K562 (cell line): ENCODE measurements around the gene BBC3. TPM values are rescaled to one million over a fixed set of nuclear protein-coding genes. Genes with fewer than 3 reads are reported as not detected.

Source experiments
- ARID4B ChIP-seq: sonication (generic); formaldehyde crosslinking; IDR thresholded peaks from 2 replicates; pipeline ENCODE4 v1.8.0; 2022; ENCODE audit warnings: mild to moderate bottlenecking, missing genetic modification reagents
- HMGN3 ChIP-seq: IDR thresholded peaks from 2 replicates; pipeline ENCODE4 v1.6.1; 2011; ENCODE audit warnings: borderline replicate concordance, low read depth, mild to moderate bottlenecking, mixed read lengths, low read length; ENCODE audit not compliant: insufficient read length; ENCODE audit errors: extremely low read depth
- MLX ChIP-seq, 2 experiments: fragments of 450-650 bp in 1 of 2; sonication (generic) in 1 of 2; formaldehyde crosslinking; conservative IDR thresholded peaks; 2 replicates each; pipeline versions ENCODE4 v1.4.0 to v1.8.1; 2020 to 2022; ENCODE audit warnings: mild to moderate bottlenecking in 1 of 2, missing genetic modification reagents in 1 of 2
- NFATC3 ChIP-seq: fragments of 450-650 bp; IDR thresholded peaks from 2 replicates; pipeline ENCODE4 v1.6.1; 2017; ENCODE audit warnings: mild to moderate bottlenecking
- POLR2B ChIP-seq: fragments of 450-650 bp; IDR thresholded peaks from 2 replicates; pipeline ENCODE4 v1.6.1; 2018; ENCODE audit warnings: low read depth; ENCODE audit not compliant: partially characterized antibody
- RFX7 ChIP-seq: fragments of 250-450 bp; sonication (Bioruptor Pico); IDR thresholded peaks from 2 replicates; pipeline ENCODE4 v1.5.1; 2021; ENCODE audit warnings: mild to moderate bottlenecking
- SNAPC5 ChIP-seq: fragments of 250-450 bp; sonication (Bioruptor Pico); IDR thresholded peaks from 2 replicates; pipeline ENCODE4 v1.8.0; 2021; ENCODE audit warnings: moderate library complexity, mild to moderate bottlenecking, inconsistent platforms
- TCF3 ChIP-seq: sonication (generic); formaldehyde crosslinking; IDR thresholded peaks from 2 replicates; pipeline ENCODE4 v1.4.0; 2020; ENCODE audit warnings: mild to moderate bottlenecking, missing genetic modification reagents
- THAP12 ChIP-seq: fragments of 250-450 bp; sonication (Bioruptor Pico); IDR thresholded peaks from 2 replicates; pipeline ENCODE4 v1.9.0; 2021; ENCODE audit warnings: mild to moderate bottlenecking, inconsistent platforms
- ZFP91 ChIP-seq: sonication (generic); formaldehyde crosslinking; IDR thresholded peaks from 2 replicates; pipeline ENCODE4 v1.8.0; 2022; ENCODE audit warnings: mild to moderate bottlenecking, missing genetic modification reagents
- ZKSCAN1 ChIP-seq: fragments of 150-350 bp; IDR thresholded peaks from 2 replicates; pipeline ENCODE4 v1.6.1; 2016; ENCODE audit warnings: low read depth, low read length
- ZNF12 ChIP-seq: sonication (generic); formaldehyde crosslinking; IDR thresholded peaks from 2 replicates; pipeline ENCODE4 v1.4.0; 2020; ENCODE audit warnings: mild to moderate bottlenecking, missing genetic modification reagents
- ZNF184 ChIP-seq: sonication (generic); formaldehyde crosslinking; IDR thresholded peaks from 2 replicates; pipeline ENCODE4 v1.5.0; 2020; ENCODE audit warnings: missing genetic modification reagents
- ZNF408 ChIP-seq: fragments of 250-450 bp; sonication (Bioruptor Pico); IDR thresholded peaks from 2 replicates; pipeline ENCODE4 v1.4.0; 2020; ENCODE audit warnings: low read depth, mild to moderate bottlenecking, moderate library complexity
- polyA plus RNA-seq, 8 experiments: library from polyadenylated mRNA; depleted of rRNA in 4 of 8; stranded (reverse) in 5 of 8; unstranded in 3 of 8; fragments of >200 nt; fragmentation: Nextera tagmentation in 2 of 8; fragmentation: Illumina TruSeq in 1 of 8; extraction: Ambion mirVana in 2 of 8; extraction: Trizol in 1 of 8; gene quantifications; 2 replicates each; pipeline versions ENCODE4 v1.2.1 to v1.2.3, GENCODE V29; 2011 to 2014; ENCODE audit warnings: inconsistent platforms in 1 of 8, missing spikeins in 1 of 8
- total RNA-seq, 7 experiments: library from RNA; depleted of rRNA in 6 of 7; stranded (reverse); fragments of >200 nt in 6 of 7; fragmentation: Illumina TruSeq in 2 of 7; extraction: Trizol in 2 of 7; gene quantifications; 2 replicates each; pipeline versions ENCODE4 v1.2.1 to v1.2.3, GENCODE V29; 2011 to 2021; ENCODE audit warnings: low replicate concordance in 1 of 7
- TF ChIP-seq, protein P1 (sequence below): IDR thresholded peaks from 2 replicates; pipeline ENCODE4 v1.6.1; 2011; ENCODE audit warnings: borderline replicate concordance, low read depth, mild to moderate bottlenecking, moderate library complexity, low read length; ENCODE audit not compliant: insufficient read depth, poor library complexity, severe bottlenecking

BBC3 gene
- total and polyA plus RNA-seq, 9 of the 15 experiments (the other 6 are each of a cell fraction or from before 2014, with no cell fraction given), result 0.15 to 30.7 (median 4.8) TPM

DNA sequence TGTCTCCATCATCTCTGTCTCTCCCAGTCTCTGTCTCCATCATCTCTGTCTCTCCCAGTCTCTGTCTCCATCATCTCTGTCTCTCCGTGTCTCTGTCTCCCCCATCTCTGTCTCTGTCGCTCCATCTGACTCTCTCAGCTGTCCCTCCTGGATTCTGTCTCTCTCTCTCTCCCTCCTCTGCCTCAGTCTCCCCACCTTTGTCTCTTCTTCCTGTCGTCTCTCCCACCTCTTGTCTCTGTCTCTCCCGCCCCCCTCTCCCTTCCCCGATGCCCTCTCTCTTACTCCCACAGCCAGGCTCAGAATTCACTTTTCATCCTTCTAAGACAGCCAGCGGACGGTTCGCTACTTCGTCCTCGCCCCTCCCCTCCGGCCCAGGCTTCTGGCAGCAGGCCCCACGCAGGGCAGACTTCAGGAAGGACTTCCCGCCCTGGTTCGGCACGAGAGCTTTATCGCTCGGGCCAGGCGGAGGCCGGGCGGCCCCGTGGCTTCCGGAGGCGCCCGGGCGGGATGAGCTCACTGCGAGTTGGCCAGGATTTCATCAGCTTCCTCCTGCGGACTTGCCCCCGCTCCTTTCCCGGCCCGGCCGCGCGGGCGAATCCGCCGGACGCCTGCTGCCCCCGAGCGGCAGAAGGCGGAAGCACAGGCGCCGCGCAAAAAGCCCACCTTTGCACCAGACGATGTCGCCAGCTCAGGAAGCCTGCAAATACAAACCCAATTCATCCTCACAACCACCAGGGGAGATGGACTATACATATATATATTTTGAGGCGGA is 13.0 kb upstream of the BBC3 start (continued):
- TF ChIP-seq TCF3 (CRISPR knock-in tag), result peak; percentile 98
- TF ChIP-seq ZNF184 (CRISPR knock-in tag), result no peak
- TF ChIP-seq, protein P1, sequence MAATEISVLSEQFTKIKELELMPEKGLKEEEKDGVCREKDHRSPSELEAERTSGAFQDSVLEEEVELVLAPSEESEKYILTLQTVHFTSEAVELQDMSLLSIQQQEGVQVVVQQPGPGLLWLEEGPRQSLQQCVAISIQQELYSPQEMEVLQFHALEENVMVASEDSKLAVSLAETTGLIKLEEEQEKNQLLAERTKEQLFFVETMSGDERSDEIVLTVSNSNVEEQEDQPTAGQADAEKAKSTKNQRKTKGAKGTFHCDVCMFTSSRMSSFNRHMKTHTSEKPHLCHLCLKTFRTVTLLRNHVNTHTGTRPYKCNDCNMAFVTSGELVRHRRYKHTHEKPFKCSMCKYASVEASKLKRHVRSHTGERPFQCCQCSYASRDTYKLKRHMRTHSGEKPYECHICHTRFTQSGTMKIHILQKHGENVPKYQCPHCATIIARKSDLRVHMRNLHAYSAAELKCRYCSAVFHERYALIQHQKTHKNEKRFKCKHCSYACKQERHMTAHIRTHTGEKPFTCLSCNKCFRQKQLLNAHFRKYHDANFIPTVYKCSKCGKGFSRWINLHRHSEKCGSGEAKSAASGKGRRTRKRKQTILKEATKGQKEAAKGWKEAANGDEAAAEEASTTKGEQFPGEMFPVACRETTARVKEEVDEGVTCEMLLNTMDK, result peak; percentile 93
- TF ChIP-seq HMGN3, result peak; percentile 100
- no peak for TF ChIP-seq MLX (CRISPR knock-in tag; conservative IDR thresholded peaks at IDR 0.05)
- no peak for TF ChIP-seq ZFP91
- no peak; the same call in 1 of the 2 replicates for TF ChIP-seq ARID4B (CRISPR knock-in tag)
- TF ChIP-seq THAP12 (CRISPR knock-in tag), result no peak
- TF ChIP-seq RFX7 (CRISPR knock-in tag), result no peak
- TF ChIP-seq POLR2B, result peak; percentile 82
- TF ChIP-seq ZNF408 (CRISPR knock-in tag), result no peak
- no peak; the same call in 1 of the 2 replicates for TF ChIP-seq ZKSCAN1
- TF ChIP-seq NFATC3, result peak; percentile 67; the same call in 1 of the 2 replicates
- TF ChIP-seq ZNF12 (CRISPR knock-in tag), result no peak
- TF ChIP-seq SNAPC5 (CRISPR knock-in tag), result no peak
